ENCODE measurements around the gene HNF1B.

HNF1B gene

DNA sequence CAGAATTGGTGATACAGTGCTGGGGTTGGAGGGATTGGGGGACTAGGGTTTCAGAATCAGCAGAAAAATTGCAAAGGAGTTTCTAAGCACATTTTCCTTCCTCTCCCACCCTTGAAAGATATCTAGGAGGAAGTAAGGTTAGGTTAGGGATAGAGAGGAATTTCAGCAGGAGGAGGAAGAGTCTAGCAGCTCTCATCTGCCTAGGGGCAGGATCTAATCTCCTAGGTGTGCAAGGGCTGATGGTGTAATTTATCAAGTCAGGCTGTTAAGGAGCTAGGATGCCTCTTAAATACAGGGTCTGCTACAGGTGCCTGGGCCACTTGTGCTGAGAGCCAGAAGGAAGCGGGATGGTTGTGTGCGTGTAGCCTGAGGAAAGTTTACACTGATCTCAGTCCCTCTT is 1.8 kb upstream of the HNF1B start:
- Histone ChIP-seq H4K20me1 (ENCODE audit: insufficient read depth) (no peaks in the 10 kb centered on the region), H3K4me3 (IDR thresholded peaks at IDR 0.05; ENCODE audit: insufficient read depth, low read depth, low read length) (no peak overlapping the region), H3K36me3 (ENCODE audit: insufficient read depth) (no peaks in the 10 kb centered on the region), H2AFZ (ENCODE audit: low read depth) (no peak overlapping the region), H3K27ac (no peak overlapping the region), H3K79me2 (ENCODE audit: insufficient read depth, low read depth) (no peaks in the 10 kb centered on the region), H3K27me3 (ENCODE audit: insufficient read depth, low read depth) (peaks cover 20% of the 10 kb centered on the region; the same call in 1 of the 2 replicates), H3K4me2 (no peak overlapping the region), H3K9ac (no peak overlapping the region), H3K4me1 (ENCODE audit: low read depth, poor library complexity, severe bottlenecking) (no peaks in the 10 kb centered on the region)
- TF ChIP-seq, protein P1, sequence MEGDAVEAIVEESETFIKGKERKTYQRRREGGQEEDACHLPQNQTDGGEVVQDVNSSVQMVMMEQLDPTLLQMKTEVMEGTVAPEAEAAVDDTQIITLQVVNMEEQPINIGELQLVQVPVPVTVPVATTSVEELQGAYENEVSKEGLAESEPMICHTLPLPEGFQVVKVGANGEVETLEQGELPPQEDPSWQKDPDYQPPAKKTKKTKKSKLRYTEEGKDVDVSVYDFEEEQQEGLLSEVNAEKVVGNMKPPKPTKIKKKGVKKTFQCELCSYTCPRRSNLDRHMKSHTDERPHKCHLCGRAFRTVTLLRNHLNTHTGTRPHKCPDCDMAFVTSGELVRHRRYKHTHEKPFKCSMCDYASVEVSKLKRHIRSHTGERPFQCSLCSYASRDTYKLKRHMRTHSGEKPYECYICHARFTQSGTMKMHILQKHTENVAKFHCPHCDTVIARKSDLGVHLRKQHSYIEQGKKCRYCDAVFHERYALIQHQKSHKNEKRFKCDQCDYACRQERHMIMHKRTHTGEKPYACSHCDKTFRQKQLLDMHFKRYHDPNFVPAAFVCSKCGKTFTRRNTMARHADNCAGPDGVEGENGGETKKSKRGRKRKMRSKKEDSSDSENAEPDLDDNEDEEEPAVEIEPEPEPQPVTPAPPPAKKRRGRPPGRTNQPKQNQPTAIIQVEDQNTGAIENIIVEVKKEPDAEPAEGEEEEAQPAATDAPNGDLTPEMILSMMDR (conservative IDR thresholded peaks at IDR 0.05; ENCODE audit: low read depth, low read length): no peak

DNA sequence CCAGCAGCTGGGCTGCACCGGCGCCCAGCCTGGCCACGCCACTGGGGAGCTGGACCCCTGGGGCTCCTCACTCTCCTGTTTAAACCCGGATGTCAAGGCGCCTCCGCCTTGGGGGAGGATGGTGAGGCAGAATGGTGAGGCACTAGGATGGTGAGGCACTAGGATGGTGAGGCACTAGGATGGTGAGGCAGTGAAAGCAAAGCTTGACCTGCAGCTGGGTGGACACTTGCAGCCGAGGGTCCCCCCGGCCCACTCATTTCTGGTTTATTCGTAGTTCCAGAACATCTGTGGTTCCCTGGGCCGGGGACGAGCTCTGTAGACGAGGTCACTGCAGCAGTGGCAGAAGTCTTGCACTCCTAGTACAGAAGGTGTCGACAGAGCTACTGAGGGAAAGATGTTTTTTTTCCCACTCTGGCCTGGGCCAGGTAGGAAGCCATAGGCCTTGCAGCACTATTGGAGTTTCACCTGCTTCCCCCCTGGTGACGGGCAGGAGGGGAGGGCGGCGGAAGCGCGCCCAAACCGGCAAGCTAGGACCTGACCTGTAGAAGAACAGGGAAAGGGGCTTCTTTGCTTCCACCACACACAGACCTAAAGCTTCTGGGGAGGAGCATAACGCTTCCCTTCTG is 1.1 kb upstream of the HNF1B start:
- TF ChIP-seq, protein P1 (conservative IDR thresholded peaks at IDR 0.05; ENCODE audit: low read depth, low read length): no peak
- no peak overlapping the region for H2AFZ ChIP-seq (ENCODE audit: low read depth)
- no peaks in the 10 kb centered on the region for H3K36me3 ChIP-seq (ENCODE audit: insufficient read depth)
- H3K79me2 ChIP-seq (ENCODE audit: insufficient read depth, low read depth): no peaks in the 10 kb centered on the region
- H3K4me3 ChIP-seq (IDR thresholded peaks at IDR 0.05; ENCODE audit: insufficient read depth, low read depth, low read length): no peak overlapping the region
- no peak overlapping the region for H3K27ac ChIP-seq
- peaks cover 27% of the 10 kb centered on the region; the same call in 1 of the 2 replicates for H3K27me3 ChIP-seq (ENCODE audit: insufficient read depth, low read depth)
- no peaks in the 10 kb centered on the region for H4K20me1 ChIP-seq (ENCODE audit: insufficient read depth)
- H3K4me2 ChIP-seq: no peak overlapping the region
- no peak overlapping the region for H3K9ac ChIP-seq
- peaks cover 3% of the 10 kb centered on the region for H3K4me1 ChIP-seq (ENCODE audit: low read depth, poor library complexity, severe bottlenecking)

DNA sequence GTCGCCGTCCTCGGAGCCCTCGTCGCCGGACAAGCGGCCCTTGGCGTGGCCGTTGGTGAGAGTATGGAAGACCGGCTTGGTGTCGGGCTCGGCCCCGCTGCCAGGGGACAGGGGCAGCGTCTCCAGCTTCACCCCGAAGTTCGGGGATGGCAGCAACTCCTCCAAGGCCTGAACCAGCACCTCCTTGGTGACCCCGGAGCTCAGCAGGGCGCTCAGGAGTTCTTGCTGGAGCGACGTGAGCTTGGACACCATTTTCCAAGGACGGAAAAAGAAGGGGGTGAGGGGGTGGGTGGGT is 279 bp downstream of the HNF1B start:
- TF ChIP-seq, protein P1 (conservative IDR thresholded peaks at IDR 0.05; ENCODE audit: low read depth, low read length): no peak
- Histone ChIP-seq H3K9ac (no peak overlapping the region), H3K4me2 (no peak overlapping the region), H3K27me3 (ENCODE audit: insufficient read depth, low read depth) (peaks cover 32% of the 10 kb centered on the region; the same call in 1 of the 2 replicates), H3K36me3 (ENCODE audit: insufficient read depth) (no peaks in the 10 kb centered on the region), H3K4me1 (ENCODE audit: low read depth, poor library complexity, severe bottlenecking) (peaks cover 3% of the 10 kb centered on the region), H2AFZ (ENCODE audit: low read depth) (no peak overlapping the region), H4K20me1 (ENCODE audit: insufficient read depth) (no peaks in the 10 kb centered on the region), H3K79me2 (ENCODE audit: insufficient read depth, low read depth) (no peaks in the 10 kb centered on the region), H3K4me3 (IDR thresholded peaks at IDR 0.05; ENCODE audit: insufficient read depth, low read depth, low read length) (no peak overlapping the region), H3K27ac (no peak overlapping the region)

DNA sequence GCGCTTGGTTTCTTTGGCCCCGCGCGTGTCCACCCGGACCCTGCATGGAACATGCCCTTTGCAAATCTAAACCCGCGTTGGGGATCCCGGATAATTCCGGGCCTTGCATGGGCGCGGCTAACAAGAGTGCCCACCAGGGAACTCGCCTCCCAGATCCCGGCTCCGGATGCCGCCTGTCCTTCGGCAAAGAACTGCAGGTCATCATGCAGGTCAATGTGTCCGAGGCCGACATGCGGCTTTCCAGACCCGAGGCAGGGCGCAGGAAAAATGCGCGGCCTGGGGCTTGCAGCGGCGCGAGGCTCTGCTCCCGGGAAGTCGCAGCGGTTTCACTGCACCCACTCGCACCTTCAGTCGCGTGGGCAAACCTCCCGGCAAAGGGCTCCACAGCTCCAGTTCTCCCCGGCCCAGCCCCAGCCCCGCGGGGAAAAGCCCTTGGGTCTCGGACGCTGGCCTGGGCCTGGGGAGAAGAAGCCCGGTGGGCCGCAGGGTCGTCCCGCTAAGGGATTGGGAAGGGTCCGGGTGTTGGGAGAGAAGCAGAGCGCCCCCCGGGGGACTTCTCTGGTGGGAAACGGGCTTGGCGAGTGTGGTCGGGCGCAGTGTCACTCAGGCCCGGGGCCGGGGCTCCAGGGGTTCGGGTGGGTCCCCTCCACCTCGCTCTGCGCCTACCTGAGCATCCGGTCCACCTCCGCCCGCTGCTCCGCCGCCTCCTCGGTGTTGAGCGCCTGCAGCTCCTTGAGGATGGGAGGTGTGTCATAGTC is 805 bp downstream of the HNF1B start:
- no peak overlapping the region for H3K4me3 ChIP-seq (IDR thresholded peaks at IDR 0.05; ENCODE audit: insufficient read depth, low read depth, low read length)
- no peak overlapping the region for H3K4me2 ChIP-seq

More for the DNA sequence above, 805 bp downstream of the HNF1B start:
- Histone ChIP-seq H2AFZ (ENCODE audit: low read depth) (no peak overlapping the region), H3K4me1 (ENCODE audit: low read depth, poor library complexity, severe bottlenecking) (peaks cover 3% of the 10 kb centered on the region), H3K27ac (no peak overlapping the region), H3K27me3 (ENCODE audit: insufficient read depth, low read depth) (peaks cover 32% of the 10 kb centered on the region; the same call in 1 of the 2 replicates), H3K79me2 (ENCODE audit: insufficient read depth, low read depth) (no peaks in the 10 kb centered on the region), H3K36me3 (ENCODE audit: insufficient read depth) (no peaks in the 10 kb centered on the region), H4K20me1 (ENCODE audit: insufficient read depth) (no peaks in the 10 kb centered on the region), H3K9ac (no peak overlapping the region)
- TF ChIP-seq, protein P1 (conservative IDR thresholded peaks at IDR 0.05; ENCODE audit: low read depth, low read length): no peak
